Spleen (tissue), 7 donors: ENCODE data around the gene HTRA2.

ENCODE experiments used
- CTCF ChIP-seq, 11 experiments: fragments of 200-600 bp in 7 of 11; fragments of 450-650 bp in 4 of 11; sonication (generic) in 4 of 11; IDR thresholded peaks in 8 of 11; conservative IDR thresholded peaks in 3 of 11; 1 replicate in 7 of 11; 2 replicates in 4 of 11; pipeline versions ENCODE4 v1.4.0 to v1.8.0; 2016 to 2021; ENCODE audit warnings: antibody characterized with exemption in 11 of 11, inconsistent platforms in 4 of 11, mild to moderate bottlenecking in 1 of 11
- POLR2A ChIP-seq, 3 donors: fragments of 450-650 bp; IDR thresholded peaks; one replicate each; pipeline ENCODE4 v1.5.1; 2017; ENCODE audit warnings: antibody characterized with exemption in 3 of 3, mild to moderate bottlenecking in 1 of 3
- POLR2AphosphoS5 ChIP-seq, 3 donors: sonication (generic); formaldehyde crosslinking; IDR thresholded peaks; one replicate each; pipeline ENCODE4 v1.5.1; 2017; ENCODE audit warnings: antibody characterized with exemption in 3 of 3
- donor health status: DM: no; HTN: no; CAD: no; lungs with moderate emphysema.
- donor health status: DM: no; HTN: no; CAD: no.
- donor health status: DM: no; HTN: no; CAD: no.

GRCh38 chr2:74497777-74498499 is 31.8 kb upstream of the HTRA2 start:
- TF ChIP-seq POLR2AphosphoS5 (IDR thresholded peaks at IDR 0.05) = peak; percentile 61 to 89 (median 78)
- TF ChIP-seq CTCF (IDR thresholded peaks at IDR 0.05 in 8 of 11, conservative IDR thresholded peaks at IDR 0.05 in 3 of 11) = no peak
- no peak for TF ChIP-seq POLR2A (IDR thresholded peaks at IDR 0.05)
